Cardiac ventricle fibroblast (primary cell): ENCODE measurements around the gene IFT22. TPM values are rescaled to one million over a fixed set of nuclear protein-coding genes. Genes with fewer than 3 reads are reported as not detected.

ENCODE experiments used
- total RNA-seq: library from RNA; depleted of rRNA; stranded (reverse); fragments of >200 nt; gene quantifications from 2 replicates; pipeline ENCODE4 v1.2.3, GENCODE V29; 2015

Gene IFT22
- total RNA-seq: 25.0 and 27.6 TPM in 2 replicates

GRCh38 chr7:101321491-101322401, at the start of gene IFT22:
TSS of gene IFT22 (minus strand) at chr7:101321812. CDS start at chr7:101321709, 103 bp downstream.

GRCh38 chr7:101362334-101363195, 41.0 kb upstream of the IFT22 start, which contains the start of gene COL26A1:
TSS of gene COL26A1 (plus strand) at chr7:101362875. CDS start at chr7:101363033, 158 bp downstream.

Other genes with a start within 250 kb of the IFT22 start
- gene TRIM56, start 236.3 kb downstream of the IFT22 start, total RNA-seq: 12.6 and 13.3 TPM in 2 replicates
- 408 and 426 TPM in 2 replicates for gene SERPINE1, start 194.7 kb downstream of the IFT22 start, total RNA-seq
- gene AP1S1, start 167.3 kb downstream of the IFT22 start, total RNA-seq: 70.8 and 76.5 TPM in 2 replicates
- not detected in 2 replicates for gene VGF, start 156.2 kb downstream of the IFT22 start, total RNA-seq
- gene NAT16, start 141.5 kb downstream of the IFT22 start, total RNA-seq: not detected in 2 replicates
- not detected in 2 replicates for gene MOGAT3, start 120.8 kb downstream of the IFT22 start, total RNA-seq
- gene PLOD3, start 104.2 kb downstream of the IFT22 start, total RNA-seq: 53.9 and 58.8 TPM in 2 replicates
- 111 and 124 TPM in 2 replicates for gene ZNHIT1, start 103.6 kb downstream of the IFT22 start, total RNA-seq
- 4.4 TPM in 2 replicates for gene CLDN15, start 84.0 kb downstream of the IFT22 start, total RNA-seq
- 178 and 185 TPM in 2 replicates for gene FIS1, start 76.7 kb downstream of the IFT22 start, total RNA-seq
- gene COL26A1, start 41.1 kb upstream of the IFT22 start, total RNA-seq: not detected in 2 replicates